ENCODE measurements around the gene SLC17A5. TPM values are rescaled to one million over a fixed set of nuclear protein-coding genes. Genes with fewer than 3 reads are reported as not detected.

SLC17A5 gene
- total and polyA plus RNA-seq, 9 of the 15 experiments (the other 6 are each of a cell fraction or from before 2014, with no cell fraction given) = 1.3 to 7.2 (median 3.4) TPM

DNA sequence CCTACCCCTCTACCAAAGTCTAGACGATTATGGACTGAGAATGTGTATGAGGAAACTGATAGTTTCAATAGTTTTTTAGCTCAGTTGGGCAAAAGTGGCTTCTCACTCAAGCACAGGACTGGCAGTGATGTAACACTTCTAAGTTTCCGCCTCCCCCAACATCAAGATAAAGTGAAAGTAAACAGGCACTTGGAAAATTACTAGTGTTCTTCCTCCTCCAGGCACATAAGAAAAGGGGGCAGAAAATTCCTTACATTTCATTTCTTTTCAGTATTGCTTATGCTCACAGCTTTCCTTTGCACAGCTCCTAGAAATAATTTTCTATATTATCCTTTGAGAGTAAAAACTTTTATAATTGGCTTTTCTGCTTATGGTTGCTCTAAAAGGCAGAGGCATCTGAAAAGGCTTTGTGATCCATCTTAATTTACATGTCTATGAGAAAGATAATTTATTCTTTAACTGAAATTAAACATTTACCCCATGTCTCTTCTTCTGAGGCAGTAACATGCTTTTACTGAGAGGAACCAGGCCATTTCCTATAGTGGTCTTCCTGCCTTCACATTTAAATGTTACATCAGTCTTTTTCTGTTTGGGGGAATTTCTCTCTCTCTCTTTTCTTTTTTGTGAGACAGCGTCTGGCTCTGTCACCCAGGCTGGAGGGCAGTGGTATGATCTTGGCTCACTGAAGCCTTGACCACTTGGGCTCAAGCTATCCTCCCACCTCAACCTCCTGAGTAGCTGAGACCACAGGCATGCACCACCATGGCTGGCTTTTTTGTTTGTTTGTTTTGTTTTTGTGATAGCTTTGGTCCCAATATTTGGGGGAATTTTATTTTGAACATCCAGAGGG lies 68.0 kb downstream of the SLC17A5 start:
- Histone ChIP-seq H3K9me3 (replicated peaks; ENCODE audit: control insufficient read depth, insufficient read depth, low read depth, low read length) (0 out of 2 replicates have a peak, but pooled peaks cover 2% of the 10 kb centered on the region), H3K27me3 (ENCODE audit: control insufficient read depth in 2 of 2, insufficient read depth in 2 of 2, low read length in 2 of 2) (no peaks in the 10 kb centered on the region), H4K20me1 (replicated peaks; ENCODE audit: control insufficient read depth, insufficient read depth, low read length) (no peaks in the 10 kb centered on the region), H3K9ac (ENCODE audit: insufficient read depth in 1 of 2, low read depth in 2 of 2, low read length in 2 of 2) (peak overlapping the region; percentile 65 to 66; a peak in 3 of 4 replicates), H3K79me2 (ENCODE audit: control insufficient read depth, insufficient read depth, low read length) (no peaks in the 10 kb centered on the region), H3K9me1 (ENCODE audit: control insufficient read depth, insufficient read depth, low read length) (no peaks in the 10 kb centered on the region), H3K4me3 (no peak overlapping the region), H2AFZ (ENCODE audit: low read depth, low read length) (peak overlapping the region; percentile 89), H3K36me3 (ENCODE audit: control insufficient read depth, insufficient read depth, low read length) (no peaks in the 10 kb centered on the region), H3K27ac (ENCODE audit: extremely low read depth, low read depth, low read length) (peak overlapping the region; percentile 82), H3K4me1 (replicated peaks in 1 of 2; ENCODE audit: control insufficient read depth in 2 of 2, insufficient read depth in 2 of 2, low read length in 2 of 2) (peaks cover 7 to 15% of the 10 kb centered on the region in 2 experiments; a peak in 4 of 5 replicates), H3K4me2 (ENCODE audit: insufficient read depth, low read length) (peak overlapping the region; percentile 62)
- intact Hi-C loops (cut with micrococcal nuclease) = loop anchor here (1.0 kb wide), 1 partner anchor 25 kb away; no protein-coding TSS in a partner anchor
- WGBS (ENCODE audit: insufficient coverage, low coverage, missing lambda C conversion rate) = 0% methylated on average over 3 of the region's 3 CpGs
- peak; percentile 44 to 81 (median 58) for DNase-seq (ENCODE audit: extremely low read depth in 1 of 4, low spot score in 3 of 4)
- no TSS peak for BruUV-seq (replicated peaks)
- peak; percentile 83 for ATAC-seq
- CTCF ChIA-PET (ENCODE audit: low intra/inter-chr PET ratio) = interaction anchor here (0.5 kb wide), 1 partner anchor 132 kb away, joined by 4 read pairs; no protein-coding TSS in a partner anchor
- FAIRE-seq = peak; percentile 74
- in situ Hi-C loops (cut with MboI) = loop anchor here (5.0 kb wide), 1 partner anchor 63 kb away; the partner anchor contains the start of gene EEF1A1
- POLR2A ChIA-PET = interaction anchor here (0.6 to 2.8 kb wide), 10 partner anchors 8 to 72 kb away, joined by 3 to 20 read pairs (median 5); partner anchors contain the start of gene EEF1A1
- no peak for TF ChIP-seq SIN3B (IDR thresholded peaks at IDR 0.05; ENCODE audit: low read depth)
- no peak for TF ChIP-seq BCOR (IDR thresholded peaks at IDR 0.05)
- no peak for TF ChIP-seq ZNF253 (CRISPR knock-in tag; conservative IDR thresholded peaks at IDR 0.05)
- no peak for TF ChIP-seq BRF2 (IDR thresholded peaks at IDR 0.05; ENCODE audit: borderline replicate concordance, insufficient read depth, insufficient read length)
- TF ChIP-seq, protein P1, sequence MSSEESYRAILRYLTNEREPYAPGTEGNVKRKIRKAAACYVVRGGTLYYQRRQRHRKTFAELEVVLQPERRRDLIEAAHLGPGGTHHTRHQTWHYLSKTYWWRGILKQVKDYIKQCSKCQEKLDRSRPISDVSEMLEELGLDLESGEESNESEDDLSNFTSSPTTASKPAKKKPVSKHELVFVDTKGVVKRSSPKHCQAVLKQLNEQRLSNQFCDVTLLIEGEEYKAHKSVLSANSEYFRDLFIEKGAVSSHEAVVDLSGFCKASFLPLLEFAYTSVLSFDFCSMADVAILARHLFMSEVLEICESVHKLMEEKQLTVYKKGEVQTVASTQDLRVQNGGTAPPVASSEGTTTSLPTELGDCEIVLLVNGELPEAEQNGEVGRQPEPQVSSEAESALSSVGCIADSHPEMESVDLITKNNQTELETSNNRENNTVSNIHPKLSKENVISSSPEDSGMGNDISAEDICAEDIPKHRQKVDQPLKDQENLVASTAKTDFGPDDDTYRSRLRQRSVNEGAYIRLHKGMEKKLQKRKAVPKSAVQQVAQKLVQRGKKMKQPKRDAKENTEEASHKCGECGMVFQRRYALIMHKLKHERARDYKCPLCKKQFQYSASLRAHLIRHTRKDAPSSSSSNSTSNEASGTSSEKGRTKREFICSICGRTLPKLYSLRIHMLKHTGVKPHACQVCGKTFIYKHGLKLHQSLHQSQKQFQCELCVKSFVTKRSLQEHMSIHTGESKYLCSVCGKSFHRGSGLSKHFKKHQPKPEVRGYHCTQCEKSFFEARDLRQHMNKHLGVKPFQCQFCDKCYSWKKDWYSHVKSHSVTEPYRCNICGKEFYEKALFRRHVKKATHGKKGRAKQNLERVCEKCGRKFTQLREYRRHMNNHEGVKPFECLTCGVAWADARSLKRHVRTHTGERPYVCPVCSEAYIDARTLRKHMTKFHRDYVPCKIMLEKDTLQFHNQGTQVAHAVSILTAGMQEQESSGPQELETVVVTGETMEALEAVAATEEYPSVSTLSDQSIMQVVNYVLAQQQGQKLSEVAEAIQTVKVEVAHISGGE (CRISPR knock-in tag; IDR thresholded peaks at IDR 0.05) = peak in 1 of 3 experiments; percentile 53; a peak in 1 of 6 replicates
- no peak for TF ChIP-seq RBM22 (IDR thresholded peaks at IDR 0.05; ENCODE audit: low read depth, low read length, poor library complexity, severe bottlenecking)
- TF ChIP-seq ZKSCAN8 (CRISPR knock-in tag; IDR thresholded peaks at IDR 0.05) = no peak
- TF ChIP-seq XRCC5 (IDR thresholded peaks at IDR 0.05; ENCODE audit: low read depth, low read length) = no peak
- TF ChIP-seq ZNF57 (CRISPR knock-in tag; IDR thresholded peaks at IDR 0.05) = no peak
- TF ChIP-seq BCL6 (CRISPR knock-in tag; IDR thresholded peaks at IDR 0.05) = no peak
- no peak for TF ChIP-seq RBM14 (IDR thresholded peaks at IDR 0.05; ENCODE audit: borderline replicate concordance, insufficient read depth, low read depth, low read length)
- TF ChIP-seq ARID1B (IDR thresholded peaks at IDR 0.05) = peak; percentile 65
- no peak for TF ChIP-seq ZFP1 (CRISPR knock-in tag; IDR thresholded peaks at IDR 0.05)
- 0 out of 2 replicates have a peak, but pooled peaks have one; percentile 21 for TF ChIP-seq GTF2A2 (tag; IDR thresholded peaks at IDR 0.05)
- TF ChIP-seq MBD2 (IDR thresholded peaks at IDR 0.05; ENCODE audit: borderline replicate concordance, low read depth) = 0 out of 2 replicates have a peak, but pooled peaks have one; percentile 40

Measured in K562 (cell line).